Kidney (tissue), 14 donors: ENCODE measurements around the gene NT5DC4. TPM values are rescaled to one million over a fixed set of nuclear protein-coding genes. Genes with fewer than 3 reads are reported as not detected.

Source experiments
- DNase-seq, 5 donors: peaks; one replicate each; pipeline ENCODE4 v3.0.0-alpha.2; 2013 to 2020
- FAIRE-seq: peaks from 2 replicates; lab custom pipeline; 2012; peaks lifted over from hg19 to GRCh38; lab: Jason Lieb, UNC
- H3K27ac ChIP-seq, 2 donors: one replicate each; pipeline ENCODE4 v1.7.0; 2013; ENCODE audit warnings: low read depth in 2 of 2, low read length in 2 of 2, inconsistent platforms in 1 of 2
- H3K27me3 ChIP-seq: one replicate; pipeline ENCODE4 v1.7.1; 2013; ENCODE audit warnings: low read length, inconsistent platforms; ENCODE audit not compliant: control insufficient read depth, insufficient read depth
- H3K36me3 ChIP-seq, 3 donors: one replicate each; pipeline versions ENCODE4 v1.7.0 to v1.7.1; 2013; ENCODE audit warnings: low read length in 3 of 3, control low read depth in 1 of 3, inconsistent platforms in 1 of 3; ENCODE audit not compliant: insufficient read depth in 3 of 3, control insufficient read depth in 2 of 3
- H3K4me1 ChIP-seq, 3 donors: one replicate each; pipeline versions ENCODE4 v1.7.0 to v1.7.1; 2013; ENCODE audit warnings: low read length in 3 of 3, inconsistent platforms in 1 of 3, low read depth in 1 of 3; ENCODE audit not compliant: control insufficient read depth in 2 of 3, insufficient read depth in 2 of 3
- H3K4me3 ChIP-seq, 3 donors: one replicate each; pipeline versions ENCODE4 v1.7.0 to v1.8.1; 2013; ENCODE audit warnings: low read length in 3 of 3, control low read depth in 1 of 3, inconsistent platforms in 1 of 3
- H3K9ac ChIP-seq, 3 donors: one replicate each; pipeline versions ENCODE4 v1.7.0 to v1.7.1; 2013; ENCODE audit warnings: low read length in 3 of 3, control low read depth in 1 of 3, inconsistent platforms in 1 of 3
- H3K9me3 ChIP-seq, 3 donors: one replicate each; pipeline versions ENCODE4 v1.7.0 to v1.7.1; 2013; ENCODE audit warnings: low read length in 3 of 3, control low read depth in 1 of 3, inconsistent platforms in 1 of 3; ENCODE audit not compliant: control insufficient read depth in 2 of 3, insufficient read depth in 1 of 3
- intact Hi-C: fragments of 100-400 bp; cut with DNase I; formaldehyde crosslinking; loops from one replicate; pipeline ENCODE4 v1.11.1; 2022
- polyA plus RNA-seq: library from polyadenylated mRNA; stranded (reverse); fragments of 350-450 nt; fragmentation: Illumina TruSeq; extraction: RNeasy Lipid Tissue Mini Kit (QIAGEN cat#74804); gene quantifications from one replicate; pipeline ENCODE4 v1.2.3, GENCODE V29; 2014; ENCODE audit warnings: low read depth, low replicate concordance; ENCODE audit not compliant: insufficient read depth
- total RNA-seq: library from RNA; stranded (reverse); fragmentation: NEBNext Ultra II Directional; extraction: Animal tissue kit (Norgen Biotek cat#: 25700); gene quantifications from one replicate; pipeline ENCODE4 v1.2.1, GENCODE V29; 2021
- TF ChIP-seq, protein P1 (sequence below): IDR thresholded peaks from 3 replicates; pipeline ENCODE4 v1.5.1; 2012; ENCODE audit warnings: mild to moderate bottlenecking, moderate library complexity, borderline replicate concordance; ENCODE audit not compliant: insufficient read depth; ENCODE audit errors: extremely low read depth
- donor health status: control.
- donor health status: control.
- donor health status: control.
- donor health status: control.
- donor health status: control.
- donor health status: DM: yes; HTN: yes; CAD: no.
- donor health status: Normal renal cell carcinoma (clear cell type).

Gene NT5DC4
- total and polyA plus RNA-seq, 2 donors from 2014 or later, result not detected

DNA sequence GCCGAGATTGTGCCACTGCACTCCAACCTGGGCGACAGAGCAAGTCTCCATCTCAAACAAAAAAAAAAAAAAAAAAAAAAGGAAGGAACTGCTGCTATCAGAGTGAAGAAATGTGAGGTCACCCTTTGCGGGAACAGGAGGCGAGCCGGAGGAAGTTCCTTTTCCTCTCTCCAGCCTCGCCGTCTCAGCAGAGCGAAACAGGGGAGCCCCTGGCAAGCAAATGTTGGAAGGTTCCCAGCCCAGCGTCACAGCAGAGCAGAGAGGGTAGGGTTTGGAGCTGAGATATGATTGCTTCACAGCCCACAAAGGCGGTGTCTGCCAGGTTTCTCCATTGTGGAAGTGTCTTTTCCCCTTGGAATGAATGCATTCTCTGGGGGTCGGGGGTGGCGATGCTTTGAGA lies 46.6 kb upstream of the NT5DC4 start:
- intact Hi-C loops, result no loop called here
- H3K36me3 ChIP-seq, result no peaks in the 10 kb centered on the region
- no peaks in the 10 kb centered on the region for H3K27me3 ChIP-seq

DNA sequence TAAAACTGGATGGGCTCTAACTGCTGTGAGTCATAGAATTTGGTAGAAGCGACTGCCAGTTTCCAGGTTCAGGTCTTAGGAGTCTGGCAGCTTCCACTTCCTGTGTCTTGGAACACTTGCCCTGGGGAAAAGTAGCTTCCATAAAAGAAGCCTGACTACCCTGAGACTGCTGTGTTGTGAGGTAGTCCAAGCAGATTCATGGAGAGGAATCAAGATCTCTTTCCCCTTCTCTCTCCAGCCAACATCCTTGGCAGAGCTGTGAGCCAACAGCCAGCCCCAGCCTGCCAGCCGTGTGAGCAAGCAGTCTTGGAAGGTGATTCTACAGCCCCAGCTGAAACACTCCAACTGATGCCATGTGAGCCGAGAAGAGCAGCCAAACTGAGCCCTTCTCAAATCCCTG lies 41.3 kb upstream of the NT5DC4 start:
- no peak for FAIRE-seq
- intact Hi-C loops, result no loop called here
- TF ChIP-seq, protein P1, sequence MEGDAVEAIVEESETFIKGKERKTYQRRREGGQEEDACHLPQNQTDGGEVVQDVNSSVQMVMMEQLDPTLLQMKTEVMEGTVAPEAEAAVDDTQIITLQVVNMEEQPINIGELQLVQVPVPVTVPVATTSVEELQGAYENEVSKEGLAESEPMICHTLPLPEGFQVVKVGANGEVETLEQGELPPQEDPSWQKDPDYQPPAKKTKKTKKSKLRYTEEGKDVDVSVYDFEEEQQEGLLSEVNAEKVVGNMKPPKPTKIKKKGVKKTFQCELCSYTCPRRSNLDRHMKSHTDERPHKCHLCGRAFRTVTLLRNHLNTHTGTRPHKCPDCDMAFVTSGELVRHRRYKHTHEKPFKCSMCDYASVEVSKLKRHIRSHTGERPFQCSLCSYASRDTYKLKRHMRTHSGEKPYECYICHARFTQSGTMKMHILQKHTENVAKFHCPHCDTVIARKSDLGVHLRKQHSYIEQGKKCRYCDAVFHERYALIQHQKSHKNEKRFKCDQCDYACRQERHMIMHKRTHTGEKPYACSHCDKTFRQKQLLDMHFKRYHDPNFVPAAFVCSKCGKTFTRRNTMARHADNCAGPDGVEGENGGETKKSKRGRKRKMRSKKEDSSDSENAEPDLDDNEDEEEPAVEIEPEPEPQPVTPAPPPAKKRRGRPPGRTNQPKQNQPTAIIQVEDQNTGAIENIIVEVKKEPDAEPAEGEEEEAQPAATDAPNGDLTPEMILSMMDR, result no peak

More for the DNA sequence above, 46.6 kb upstream of the NT5DC4 start:
- TF ChIP-seq, protein P1, result no peak
- H3K4me3 ChIP-seq, result no peak overlapping the region
- no peak overlapping the region for H3K9ac ChIP-seq
- DNase-seq, result peak in 2 of 5 donors; percentile 33 to 85
- no peaks in the 10 kb centered on the region for H3K9me3 ChIP-seq
- FAIRE-seq, result no peak
- no peak overlapping the region for H3K27ac ChIP-seq
- H3K4me1 ChIP-seq, result no peaks in the 10 kb centered on the region

DNA sequence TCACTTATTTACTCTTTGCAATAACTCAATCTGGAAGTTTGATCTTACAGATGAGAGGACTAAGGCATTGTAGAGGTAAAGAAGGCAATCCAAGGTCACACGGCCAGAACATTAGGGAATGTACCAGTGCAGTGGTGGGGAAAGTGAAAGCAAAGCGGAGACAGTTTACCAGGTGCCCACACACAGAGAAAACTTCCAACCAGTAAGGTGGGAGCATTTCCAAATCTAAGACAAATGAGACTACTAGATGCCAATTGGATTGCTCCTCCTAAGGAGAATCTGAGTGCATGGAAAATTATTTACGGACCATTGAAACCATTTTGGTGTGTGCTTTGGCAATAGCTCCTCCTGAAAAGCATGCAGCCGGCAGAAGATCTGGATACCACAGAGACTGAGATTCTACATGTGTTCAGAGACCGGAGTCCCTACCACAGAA lies 40.1 kb upstream of the NT5DC4 start:
- TF ChIP-seq, protein P1, result no peak
- Histone ChIP-seq H3K9me3 (no peaks in the 10 kb centered on the region), H3K4me1 (no peaks in the 10 kb centered on the region), H3K27me3 (no peaks in the 10 kb centered on the region), H3K27ac (peak overlapping the region in 1 of 2 donors; percentile 38), H3K4me3 (no peak overlapping the region), H3K9ac (no peak overlapping the region), H3K36me3 (no peaks in the 10 kb centered on the region)
- DNase-seq (no peak), FAIRE-seq (no peak)
- intact Hi-C loops, result no loop called here

More for the DNA sequence above, 41.3 kb upstream of the NT5DC4 start:
- H3K4me3 ChIP-seq, result no peak overlapping the region
- H3K9me3 ChIP-seq, result no peaks in the 10 kb centered on the region
- H3K27me3 ChIP-seq, result no peaks in the 10 kb centered on the region
- DNase-seq, result no peak
- no peak overlapping the region for H3K9ac ChIP-seq
- H3K36me3 ChIP-seq, result no peaks in the 10 kb centered on the region
- H3K4me1 ChIP-seq, result no peaks in the 10 kb centered on the region
- H3K27ac ChIP-seq, result no peak overlapping the region

- Histone ChIP-seq H3K27me3 (no peaks in the 10 kb centered on the region), H3K4me3 (no peak overlapping the region), H3K4me1 (no peaks in the 10 kb centered on the region), H3K27ac (no peak overlapping the region), H3K9ac (no peak overlapping the region), H3K36me3 (no peaks in the 10 kb centered on the region), H3K9me3 (no peaks in the 10 kb centered on the region)
- intact Hi-C loops, result no loop called here
- TF ChIP-seq, protein P1, result no peak
- FAIRE-seq, result no peak
- no peak for DNase-seq
Observed at GRCh38 chr2:112682101-112682500, 38.7 kb upstream of the NT5DC4 start.
